ENCODE measurements around the gene HDC.

DNA sequence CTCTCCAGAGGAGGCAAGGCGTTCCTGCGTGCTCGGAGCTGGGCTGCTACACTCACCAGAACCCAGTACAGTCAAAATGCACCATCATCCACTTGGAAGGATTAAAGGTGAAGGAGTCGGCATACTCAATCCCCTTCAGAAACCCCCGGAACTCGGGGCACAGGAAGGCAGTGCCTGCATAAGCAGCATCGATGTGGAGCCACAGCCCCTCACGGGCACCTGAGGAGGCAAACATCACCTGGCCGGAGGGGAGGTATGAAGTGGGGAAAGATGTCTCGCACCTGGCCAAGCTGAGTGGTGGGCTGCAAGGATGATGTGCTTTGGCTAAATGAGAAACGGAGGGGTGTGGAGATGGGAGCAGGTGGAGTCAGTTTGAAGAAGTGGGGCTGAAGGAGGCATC, 13.0 kb downstream of the HDC start:
- TF ChIP-seq, protein P1, sequence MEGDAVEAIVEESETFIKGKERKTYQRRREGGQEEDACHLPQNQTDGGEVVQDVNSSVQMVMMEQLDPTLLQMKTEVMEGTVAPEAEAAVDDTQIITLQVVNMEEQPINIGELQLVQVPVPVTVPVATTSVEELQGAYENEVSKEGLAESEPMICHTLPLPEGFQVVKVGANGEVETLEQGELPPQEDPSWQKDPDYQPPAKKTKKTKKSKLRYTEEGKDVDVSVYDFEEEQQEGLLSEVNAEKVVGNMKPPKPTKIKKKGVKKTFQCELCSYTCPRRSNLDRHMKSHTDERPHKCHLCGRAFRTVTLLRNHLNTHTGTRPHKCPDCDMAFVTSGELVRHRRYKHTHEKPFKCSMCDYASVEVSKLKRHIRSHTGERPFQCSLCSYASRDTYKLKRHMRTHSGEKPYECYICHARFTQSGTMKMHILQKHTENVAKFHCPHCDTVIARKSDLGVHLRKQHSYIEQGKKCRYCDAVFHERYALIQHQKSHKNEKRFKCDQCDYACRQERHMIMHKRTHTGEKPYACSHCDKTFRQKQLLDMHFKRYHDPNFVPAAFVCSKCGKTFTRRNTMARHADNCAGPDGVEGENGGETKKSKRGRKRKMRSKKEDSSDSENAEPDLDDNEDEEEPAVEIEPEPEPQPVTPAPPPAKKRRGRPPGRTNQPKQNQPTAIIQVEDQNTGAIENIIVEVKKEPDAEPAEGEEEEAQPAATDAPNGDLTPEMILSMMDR (IDR thresholded peaks at IDR 0.05) = no peak
- no peak for TF ChIP-seq POLR2A (IDR thresholded peaks at IDR 0.05)

Data from heart left ventricle (tissue), 13 donors.